ENCODE measurements around the gene KIF19.

The KIF19 gene

DNA sequence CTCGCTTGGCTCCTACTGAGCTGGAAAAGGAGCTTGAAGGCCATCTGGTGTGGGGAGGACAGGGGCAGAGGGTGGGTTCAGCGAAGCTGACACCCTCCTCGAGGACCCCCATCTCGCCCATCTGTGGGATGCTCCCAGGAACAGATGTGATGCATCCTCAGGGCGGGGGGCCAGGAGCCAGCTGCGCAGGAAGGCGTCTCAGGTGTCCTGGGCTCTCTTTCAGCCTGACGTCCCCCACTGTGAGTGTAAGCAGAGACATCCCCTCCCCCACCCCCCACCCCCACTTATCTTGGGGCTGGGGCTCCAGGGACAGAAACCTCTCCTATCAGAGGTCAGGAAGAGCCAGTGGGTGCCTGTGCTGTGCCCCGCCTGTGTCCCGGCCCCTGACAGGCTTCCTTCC is 16.2 kb downstream of the KIF19 start:
- no peak overlapping the region for H3K27ac ChIP-seq
- no peak for TF ChIP-seq CTCF (conservative IDR thresholded peaks at IDR 0.05)

DNA sequence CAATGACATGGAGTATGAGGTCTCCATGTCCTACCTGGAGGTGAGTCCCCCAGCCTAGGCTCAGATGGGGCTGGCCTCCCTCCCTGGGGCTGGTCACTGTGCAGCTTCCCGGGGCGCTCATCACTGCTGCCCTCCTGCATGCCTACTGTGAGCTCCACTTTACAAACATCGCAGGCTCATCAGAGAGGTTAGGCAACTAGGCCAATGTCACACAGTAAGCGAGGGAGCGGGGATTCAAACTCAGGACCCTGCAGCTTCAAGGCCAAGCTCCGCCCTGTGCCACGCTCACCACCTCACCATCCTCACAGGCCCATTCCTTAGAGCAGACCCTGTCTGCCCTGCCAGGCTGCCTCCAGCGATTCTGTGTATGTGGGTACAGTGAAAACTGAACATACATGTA is 17.1 kb downstream of the KIF19 start:
- TF ChIP-seq CTCF (conservative IDR thresholded peaks at IDR 0.05), result no peak
- no peak overlapping the region for H3K27ac ChIP-seq

DNA sequence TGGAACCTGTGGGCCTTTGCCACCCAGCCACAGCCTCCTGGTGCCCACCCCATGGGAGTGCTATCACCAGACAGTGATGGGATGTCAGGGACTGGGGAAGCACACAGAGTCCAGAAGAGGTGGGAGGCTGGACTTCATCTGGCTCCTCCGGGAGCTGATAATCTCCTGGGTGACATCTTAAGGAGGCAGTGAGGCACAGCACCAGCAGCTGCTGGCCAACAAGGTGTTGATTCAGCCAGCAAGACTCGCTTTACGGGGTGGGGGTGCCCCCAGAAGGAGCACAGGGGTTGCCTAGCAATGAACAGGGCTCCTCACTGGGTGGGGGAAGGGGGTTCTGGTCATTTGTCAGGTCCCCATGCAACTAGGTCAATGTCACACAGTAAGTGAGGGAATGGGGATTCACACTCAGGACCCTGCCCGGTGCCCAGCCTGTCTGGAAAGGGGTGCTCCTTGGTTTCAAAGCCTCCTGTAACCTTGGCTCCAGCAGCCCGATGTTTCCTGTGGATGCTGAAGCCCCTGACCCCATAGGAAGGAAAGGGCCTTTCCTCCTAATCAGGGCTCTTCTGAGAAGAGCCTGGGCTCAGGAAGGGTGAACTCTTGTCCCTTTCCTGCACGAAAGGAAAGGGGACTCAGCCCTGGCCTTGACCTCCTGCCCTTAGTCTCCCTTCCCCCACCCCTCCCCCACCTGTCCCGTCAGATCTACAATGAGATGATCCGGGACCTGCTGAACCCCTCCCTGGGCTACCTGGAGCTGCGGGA is 17.7 kb downstream of the KIF19 start:
- no peak overlapping the region for H3K27ac ChIP-seq
- TF ChIP-seq CTCF (conservative IDR thresholded peaks at IDR 0.05), result no peak

GRCh38 chr17:74344658-74345057 is 18.6 kb downstream of the KIF19 start:
- TF ChIP-seq CTCF (conservative IDR thresholded peaks at IDR 0.05), result no peak
- H3K27ac ChIP-seq, result no peak overlapping the region

- H3K27ac ChIP-seq, result no peak overlapping the region
- TF ChIP-seq CTCF (conservative IDR thresholded peaks at IDR 0.05), result no peak
These were observed 19.6 kb downstream of the KIF19 start for GRCh38 chr17:74345433-74346241.

GRCh38 chr17:74347646-74348045 is 21.6 kb downstream of the KIF19 start:
- no peak for TF ChIP-seq CTCF (conservative IDR thresholded peaks at IDR 0.05)
- no peak overlapping the region for H3K27ac ChIP-seq

DNA sequence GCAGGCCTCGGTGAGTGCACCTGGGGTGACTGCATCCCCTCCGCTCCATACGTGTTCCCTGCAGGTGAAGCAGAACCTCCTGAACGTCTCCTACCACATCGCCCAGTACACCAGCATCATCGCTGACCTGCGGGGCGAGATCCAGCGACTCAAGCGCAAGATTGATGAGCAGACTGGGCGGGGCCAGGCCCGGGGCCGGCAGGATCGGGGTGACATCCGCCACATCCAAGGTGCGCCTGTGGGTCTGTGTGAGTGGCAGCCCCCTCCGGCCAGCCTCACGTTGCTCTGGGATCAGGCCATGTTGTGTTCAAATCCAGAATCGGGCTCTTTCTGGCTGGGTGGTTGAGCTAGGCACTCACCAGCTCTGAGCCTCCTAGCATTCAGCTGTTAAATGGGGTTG is 23.1 kb downstream of the KIF19 start:
- no peak for TF ChIP-seq CTCF (conservative IDR thresholded peaks at IDR 0.05)
- H3K27ac ChIP-seq, result no peak overlapping the region
